Osteocyte (in vitro differentiated cells): Measurements from ENCODE around the gene SLC6A19. TPM values are rescaled to one million over a fixed set of nuclear protein-coding genes. Genes with fewer than 3 reads are reported as not detected.

Experiments used
- DNase-seq: peaks from one replicate; pipeline ENCODE4 v3.0.0; 2021; ENCODE audit warnings: mixed read lengths; ENCODE audit not compliant: unreplicated experiment; ENCODE audit errors: extremely low spot score
- H3K27ac Mint-ChIP-seq: one replicate; pipeline ENCODE4 v1.8.0; 2021; ENCODE audit warnings: mild to moderate bottlenecking, mixed read lengths; ENCODE audit not compliant: unreplicated experiment
- H3K27me3 Mint-ChIP-seq: one replicate; pipeline ENCODE4 v1.8.0; 2021; ENCODE audit warnings: mixed read lengths; ENCODE audit not compliant: unreplicated experiment
- H3K36me3 Mint-ChIP-seq: one replicate; pipeline ENCODE4 v1.8.0; 2021; ENCODE audit warnings: mixed read lengths; ENCODE audit not compliant: unreplicated experiment
- H3K4me1 Mint-ChIP-seq: one replicate; pipeline ENCODE4 v1.8.0; 2021; ENCODE audit warnings: mixed read lengths; ENCODE audit not compliant: unreplicated experiment
- H3K4me3 Mint-ChIP-seq: one replicate; pipeline ENCODE4 v1.8.0; 2021; ENCODE audit warnings: mild to moderate bottlenecking, moderate library complexity, mixed read lengths; ENCODE audit not compliant: unreplicated experiment
- H3K9me3 Mint-ChIP-seq: one replicate; pipeline ENCODE4 v1.8.0; 2021; ENCODE audit warnings: mixed read lengths; ENCODE audit not compliant: unreplicated experiment
- CTCF ChIP-seq: fragments of 200-600 bp; sonication (generic); IDR thresholded peaks from 2 replicates; pipeline ENCODE4 v1.5.0; 2021; ENCODE audit warnings: antibody characterized with exemption, mild to moderate bottlenecking, moderate library complexity
- total RNA-seq: library from RNA; stranded (reverse); gene quantifications from 2 replicates; pipeline ENCODE4 v1.2.1, GENCODE V29; 2021

The SLC6A19 gene
- total RNA-seq, 1 donor from 2014 or later, result not detected

DNA sequence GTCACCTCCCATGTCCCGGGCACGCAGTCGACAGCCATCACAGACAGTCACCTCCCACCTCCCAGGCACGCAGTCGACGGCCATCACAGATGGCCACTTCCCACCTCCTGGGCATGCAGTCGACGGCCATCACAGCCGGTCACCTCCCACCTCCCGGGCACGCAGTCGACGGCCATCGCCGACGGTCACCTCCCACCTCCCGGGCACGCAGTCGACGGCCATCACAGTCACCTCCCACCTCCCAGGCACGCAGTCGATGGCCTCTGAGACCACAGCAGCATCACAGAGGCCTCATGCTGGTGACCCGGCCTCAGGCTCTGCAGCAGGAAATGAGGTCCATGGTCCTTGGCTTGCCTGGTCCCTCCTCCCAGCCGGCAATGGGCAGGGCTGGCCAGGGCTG, 5.5 kb upstream of the SLC6A19 start:
- H3K36me3 Mint-ChIP-seq, result no peaks in the 10 kb centered on the region
- H3K4me3 Mint-ChIP-seq, result no peak overlapping the region
- no peak for DNase-seq

DNA sequence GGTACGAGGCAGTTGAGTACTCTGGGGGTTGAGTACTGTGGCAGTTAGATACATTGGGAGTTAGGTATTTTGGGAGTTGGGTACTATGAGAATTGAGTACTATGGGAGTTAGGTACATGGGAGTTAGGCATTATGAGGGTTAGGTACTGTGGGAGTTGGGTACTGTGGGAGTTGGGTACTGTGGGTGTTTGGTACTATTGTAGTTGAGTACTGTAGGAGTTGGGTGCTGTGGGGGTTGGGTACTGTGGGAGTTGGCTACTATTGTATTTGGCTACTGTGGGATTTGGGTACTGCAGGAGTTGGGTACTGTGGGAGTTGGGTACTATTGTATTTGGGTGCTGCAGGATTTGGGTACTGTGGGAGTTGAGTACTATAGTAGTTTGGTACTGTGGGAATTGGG, 4.8 kb upstream of the SLC6A19 start:
- H3K27ac Mint-ChIP-seq, result no peak overlapping the region
- no peaks in the 10 kb centered on the region for H3K4me1 Mint-ChIP-seq
- peaks cover 2% of the 10 kb centered on the region for H3K27me3 Mint-ChIP-seq
- no peak for TF ChIP-seq CTCF
- no peak for DNase-seq
- H3K9me3 Mint-ChIP-seq, result no peaks in the 10 kb centered on the region
- no peaks in the 10 kb centered on the region for H3K36me3 Mint-ChIP-seq
- H3K4me3 Mint-ChIP-seq, result no peak overlapping the region

More for the DNA sequence above, 5.5 kb upstream of the SLC6A19 start:
- no peak for TF ChIP-seq CTCF
- H3K4me1 Mint-ChIP-seq, result no peaks in the 10 kb centered on the region
- no peaks in the 10 kb centered on the region for H3K9me3 Mint-ChIP-seq
- H3K27me3 Mint-ChIP-seq, result peaks cover 2% of the 10 kb centered on the region
- H3K27ac Mint-ChIP-seq, result no peak overlapping the region

- Mint-ChIP-seq H3K4me1 (no peaks in the 10 kb centered on the region), H3K4me3 (no peak overlapping the region), H3K9me3 (no peaks in the 10 kb centered on the region), H3K36me3 (no peaks in the 10 kb centered on the region), H3K27ac (no peak overlapping the region), H3K27me3 (peaks cover 2% of the 10 kb centered on the region)
- no peak for TF ChIP-seq CTCF
- no peak for DNase-seq
These were observed 3.3 kb upstream of the SLC6A19 start for GRCh38 chr5:1197876-1198666.

DNA sequence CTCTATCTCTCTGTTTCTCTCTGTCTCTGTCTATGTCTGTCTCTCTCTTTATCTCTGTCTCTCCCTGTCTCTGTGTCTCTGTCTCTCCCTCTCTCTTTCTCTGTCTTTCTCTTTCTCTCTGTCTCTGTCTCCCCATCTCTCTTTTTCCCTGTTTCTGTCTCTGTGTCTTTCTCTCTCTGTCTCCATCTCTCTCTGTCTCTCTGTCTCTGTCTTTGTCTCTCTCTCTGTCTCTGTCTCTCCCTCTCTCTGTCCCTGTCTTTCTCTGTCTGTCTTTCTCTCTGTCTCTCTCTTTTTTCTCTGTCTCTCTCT, 2.1 kb upstream of the SLC6A19 start:
- no peaks in the 10 kb centered on the region for H3K9me3 Mint-ChIP-seq

More for the DNA sequence above, 2.1 kb upstream of the SLC6A19 start:
- no peak overlapping the region for H3K4me3 Mint-ChIP-seq
- no peak for TF ChIP-seq CTCF
- no peaks in the 10 kb centered on the region for H3K36me3 Mint-ChIP-seq
- peaks cover 2% of the 10 kb centered on the region for H3K27me3 Mint-ChIP-seq
- no peaks in the 10 kb centered on the region for H3K4me1 Mint-ChIP-seq
- no peak for DNase-seq
- no peak overlapping the region for H3K27ac Mint-ChIP-seq
